HG03103 (cell line): ENCODE measurements around the gene CAPN5.
"Not testable (repeated sequence)": the region's sequence is repeated elsewhere in the genome, so short reads cannot be mapped to it uniquely, and the experiment has no call there.

Experiments used
- ATAC-seq: cut with Tn5 transposase; IDR thresholded peaks from one replicate; pipeline ENCODE4 v1.9.1; 2021; ENCODE audit warnings: low read depth; ENCODE audit not compliant: unreplicated experiment

Gene CAPN5

DNA sequence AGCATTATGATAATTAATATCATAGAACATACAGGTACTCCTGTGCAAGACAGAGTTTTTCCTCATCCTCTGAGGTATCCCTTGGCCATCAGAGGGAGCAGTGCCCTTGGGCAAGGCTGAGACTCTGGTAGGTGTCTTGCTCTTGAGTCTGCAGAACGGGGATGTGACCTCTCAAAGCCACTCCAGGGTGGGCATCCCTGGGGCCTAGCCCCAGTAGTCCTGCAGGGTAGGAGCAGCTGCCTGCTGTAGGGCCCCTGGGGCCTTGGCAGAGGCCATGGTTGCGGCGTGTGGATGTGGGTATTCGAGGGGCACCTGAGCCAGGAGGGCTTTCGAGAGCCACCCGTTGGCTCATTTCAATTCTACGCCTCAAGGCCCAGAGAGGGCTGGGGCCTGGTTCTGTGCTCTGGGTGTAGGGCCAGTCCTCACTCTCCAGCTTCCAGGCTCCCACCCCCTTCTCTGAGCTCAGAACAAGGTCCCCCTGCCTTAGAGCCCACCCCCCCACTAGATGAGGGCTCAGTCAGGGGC is 28.1 kb downstream of the CAPN5 start:
- ATAC-seq = no peak

DNA sequence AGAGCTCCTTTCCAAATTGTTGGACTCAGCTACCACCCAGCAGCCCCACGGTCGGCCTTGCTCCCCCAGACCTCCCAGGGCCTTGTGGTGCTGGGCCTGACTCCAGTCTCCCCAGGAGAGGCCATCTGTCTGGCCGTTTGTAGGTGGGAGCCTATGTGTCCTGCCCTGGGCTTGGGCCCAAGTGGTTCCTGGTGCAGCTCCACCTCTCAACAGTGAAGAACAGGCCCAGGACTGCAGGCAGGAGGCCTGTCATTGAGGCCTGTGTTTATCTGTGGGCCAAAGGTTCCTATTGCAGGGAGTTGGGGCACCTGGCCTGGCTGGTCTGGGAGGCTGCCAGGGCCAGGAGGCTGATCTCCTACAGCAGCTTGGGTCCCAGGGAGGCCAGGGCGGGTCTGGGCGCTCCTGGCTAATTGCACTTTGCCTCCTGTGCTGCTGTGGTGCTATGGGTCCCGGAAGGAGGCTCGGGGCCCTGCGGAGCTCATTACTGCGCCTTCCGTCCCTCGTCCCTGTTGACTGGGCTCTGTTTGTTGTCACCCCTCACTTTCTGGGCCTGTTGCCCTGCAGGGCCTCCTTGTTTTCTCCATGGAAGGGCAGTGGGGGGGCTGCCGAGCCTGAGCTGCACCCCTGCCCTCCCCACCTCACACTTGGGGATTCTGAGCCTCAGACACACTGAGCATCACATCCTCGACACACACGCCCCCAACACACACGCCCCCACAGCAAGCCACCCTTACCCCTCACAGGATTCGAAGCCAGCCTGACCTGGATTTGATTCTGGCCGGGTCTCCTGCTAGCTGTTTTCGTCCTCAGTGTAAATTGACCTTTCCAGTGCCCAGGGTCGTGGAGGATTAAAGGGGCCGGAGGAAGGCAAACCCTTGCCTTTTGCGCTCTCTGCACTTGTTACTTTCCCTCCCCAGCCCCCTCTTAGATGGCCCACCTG is 29.1 kb downstream of the CAPN5 start:
- no peak for ATAC-seq

DNA sequence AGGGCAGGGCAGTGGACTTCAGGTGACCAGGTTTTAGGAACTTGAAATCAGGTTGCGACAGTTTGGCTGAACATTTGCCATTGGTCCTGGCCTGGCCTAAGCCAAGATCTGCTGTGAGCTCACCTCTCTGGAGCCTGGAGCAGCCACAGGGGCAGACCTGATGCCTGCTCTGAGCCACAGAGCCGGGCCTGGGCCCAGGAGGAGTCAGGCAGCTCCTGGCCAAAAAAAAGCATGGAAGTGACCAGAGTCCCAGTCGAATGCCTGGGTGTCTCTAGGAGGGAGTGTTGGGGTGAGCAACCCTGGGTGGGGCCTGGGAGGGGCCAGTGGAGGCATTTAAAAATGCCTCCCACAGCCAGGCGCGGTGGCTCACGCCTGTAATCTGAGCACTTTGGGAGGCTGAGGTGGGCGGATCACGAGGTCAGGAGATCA is 29.8 kb downstream of the CAPN5 start:
- no peak for ATAC-seq

DNA sequence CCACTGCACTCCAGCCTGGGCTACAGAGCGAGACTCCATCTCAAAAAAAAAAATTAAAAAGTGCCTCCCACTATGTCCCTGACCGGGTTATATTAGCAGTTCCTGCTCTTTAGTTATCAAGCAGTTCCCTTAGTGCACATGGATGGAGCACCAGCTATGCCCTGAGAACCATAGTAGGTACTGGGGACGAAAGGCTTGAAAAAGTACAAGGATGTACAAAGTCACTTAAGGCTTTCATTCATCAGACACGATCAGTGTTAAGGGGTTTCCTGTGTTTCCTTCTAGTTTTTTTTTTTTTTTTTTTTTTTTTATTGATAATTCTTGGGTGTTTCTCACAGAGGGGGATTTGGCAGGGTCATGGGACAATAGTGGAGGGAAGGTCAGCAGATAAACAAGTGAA is 30.4 kb downstream of the CAPN5 start:
- not testable (repeated sequence) for ATAC-seq

DNA sequence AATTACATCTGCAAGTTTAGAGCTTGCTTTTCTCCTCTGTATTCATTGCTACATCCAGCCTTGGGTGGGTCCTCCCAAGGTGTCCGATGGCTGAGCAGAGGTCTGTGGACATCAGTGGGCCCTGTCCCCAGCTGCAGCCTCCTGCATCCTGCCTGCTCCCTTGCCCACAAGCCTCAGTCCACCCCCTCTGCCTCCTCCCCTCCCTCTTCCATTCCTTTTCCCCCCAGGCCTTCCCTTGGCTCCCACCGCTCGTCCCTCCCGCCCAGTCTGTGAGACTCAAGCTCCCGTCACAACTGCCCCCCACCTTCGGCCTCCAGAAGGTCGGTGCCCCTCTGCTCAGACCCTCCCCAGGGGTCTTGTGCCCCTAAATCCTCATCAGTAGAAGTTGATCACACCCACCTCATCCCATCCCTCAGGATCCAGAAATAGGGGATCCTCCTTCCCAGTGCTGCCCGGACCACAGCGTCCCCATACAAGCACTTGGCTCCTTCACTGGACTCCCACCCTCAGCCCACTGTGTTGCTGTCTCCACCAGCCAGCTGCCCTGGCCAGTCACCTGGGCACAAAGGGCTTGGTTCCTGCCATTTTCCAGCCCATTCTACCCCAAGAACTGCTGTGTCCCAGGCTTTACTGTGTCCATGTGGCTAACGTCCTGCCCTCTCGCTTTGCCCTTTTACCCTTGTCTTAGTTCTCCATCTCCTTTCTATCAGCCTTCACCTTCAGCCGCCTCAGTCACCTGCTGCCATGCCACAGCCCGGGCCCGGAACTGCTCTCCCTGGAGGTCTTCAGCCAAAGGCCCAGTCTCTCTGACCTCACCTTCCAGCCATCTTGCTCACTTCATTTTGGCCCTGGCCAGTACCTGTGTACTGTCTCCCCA is 33.6 kb downstream of the CAPN5 start:
- ATAC-seq = no peak

DNA sequence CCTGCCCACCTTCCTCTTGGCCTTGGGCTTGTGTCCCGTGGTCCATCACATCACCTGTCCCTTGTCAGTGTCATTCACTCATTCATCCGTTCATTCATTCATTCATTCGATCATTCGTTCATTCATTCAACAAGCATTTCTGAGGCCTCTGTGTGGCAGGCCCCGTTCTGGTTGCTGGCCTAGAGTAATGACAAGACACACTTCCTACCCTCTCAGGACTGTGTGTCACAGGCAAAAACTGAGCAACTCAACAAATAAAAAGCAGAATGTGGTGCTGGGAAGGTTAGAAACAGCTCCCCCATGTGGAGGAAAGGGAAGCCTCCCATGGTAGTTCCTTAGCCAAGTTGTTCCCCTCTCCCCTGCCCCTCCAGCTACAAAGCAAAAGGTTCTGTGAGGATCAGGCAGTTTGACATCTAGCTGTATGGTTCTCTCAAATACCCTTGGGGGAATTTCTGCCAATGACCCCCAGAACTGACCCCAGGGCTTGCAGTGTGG is 34.3 kb downstream of the CAPN5 start:
- ATAC-seq = no peak

DNA sequence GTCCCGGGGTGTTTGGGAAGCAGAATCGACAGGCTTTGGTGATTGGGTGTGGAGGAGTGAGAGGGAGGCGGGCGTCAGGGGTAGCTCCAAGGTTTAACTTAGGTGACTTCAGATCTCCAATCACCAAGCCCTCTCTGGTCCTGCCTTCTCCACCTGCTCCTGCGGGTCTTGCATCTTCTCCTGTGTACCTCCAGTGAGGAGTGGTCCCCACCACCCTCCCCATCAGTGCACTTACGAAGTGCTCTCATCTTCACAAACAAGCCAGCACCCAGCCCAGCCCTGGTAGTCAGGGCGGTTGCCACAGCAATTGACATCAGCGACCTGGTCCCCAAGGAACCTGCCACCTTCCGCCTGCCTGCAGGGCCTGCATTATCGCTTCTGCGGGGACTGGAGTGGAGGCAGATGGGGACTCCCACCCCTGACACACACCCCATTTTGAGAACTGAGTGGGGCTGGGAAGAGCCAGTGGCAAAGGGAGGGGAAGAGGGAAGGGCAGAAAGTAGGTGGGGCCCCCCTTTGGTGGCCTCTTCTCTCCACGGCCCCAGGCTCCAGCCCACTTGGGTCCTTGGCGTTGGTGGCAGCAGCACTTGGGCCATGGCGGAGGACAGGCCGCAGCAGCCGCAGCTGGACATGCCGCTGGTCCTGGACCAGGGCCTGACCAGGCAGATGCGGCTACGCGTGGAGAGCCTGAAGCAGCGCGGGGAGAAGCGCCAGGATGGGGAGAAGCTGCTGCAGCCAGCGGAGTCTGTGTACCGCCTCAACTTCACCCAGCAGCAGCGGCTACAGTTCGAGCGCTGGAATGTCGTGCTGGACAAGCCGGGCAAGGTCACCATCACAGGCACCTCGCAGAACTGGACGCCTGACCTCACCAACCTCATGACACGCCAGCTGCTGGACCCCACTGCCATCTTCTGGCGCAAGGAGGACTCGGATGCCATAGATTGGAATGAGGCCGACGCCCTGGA is 35.8 kb downstream of the CAPN5 start, which contains the start of gene OMP:
Gene OMP, plus strand, starts transcription at position 595 of the 965 bp plus-strand sequence. Its CDS starts 0 bp downstream, at position 595.
- ATAC-seq = no peak

DNA sequence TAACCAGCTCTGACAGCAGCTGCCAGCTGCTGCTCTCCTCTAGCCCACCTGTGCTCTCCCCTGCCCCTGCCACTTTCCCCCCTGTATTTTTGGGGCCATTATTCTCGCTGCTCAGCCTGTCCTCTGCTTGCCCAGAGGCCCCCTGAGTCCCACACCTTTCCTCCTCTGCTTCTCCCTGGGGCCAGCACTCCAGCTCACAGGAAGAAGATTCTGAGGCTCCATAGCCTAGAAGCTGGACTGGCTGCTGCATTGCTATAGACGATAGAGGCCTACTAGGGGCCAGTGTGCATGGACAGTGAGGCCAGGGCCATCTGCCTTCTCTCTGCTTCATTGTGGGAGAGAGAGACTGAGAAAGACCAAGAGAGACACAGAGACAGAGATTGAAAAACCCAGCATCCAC is 36.5 kb downstream of the CAPN5 start:
- no peak for ATAC-seq

DNA sequence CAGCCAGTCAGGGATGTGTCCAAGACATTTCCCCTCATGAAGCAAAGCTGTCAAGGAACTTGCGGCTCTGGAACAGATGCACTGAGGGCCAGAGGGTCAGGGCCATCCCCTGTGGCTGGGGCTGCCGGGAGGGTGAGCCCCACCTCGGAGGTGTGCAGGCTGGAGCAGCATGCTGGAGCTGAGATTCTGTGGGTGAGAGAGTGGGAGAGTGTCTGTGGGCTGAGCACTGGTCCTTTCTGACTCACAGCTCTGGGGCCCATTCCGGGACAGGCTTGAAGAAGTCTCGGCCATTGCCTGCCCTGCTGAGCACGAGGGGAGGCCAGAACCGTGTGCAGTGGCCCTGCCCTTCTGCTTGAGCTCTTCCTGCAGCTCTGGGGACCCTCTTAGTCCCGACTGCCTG is 38.0 kb downstream of the CAPN5 start:
- ATAC-seq = no peak

DNA sequence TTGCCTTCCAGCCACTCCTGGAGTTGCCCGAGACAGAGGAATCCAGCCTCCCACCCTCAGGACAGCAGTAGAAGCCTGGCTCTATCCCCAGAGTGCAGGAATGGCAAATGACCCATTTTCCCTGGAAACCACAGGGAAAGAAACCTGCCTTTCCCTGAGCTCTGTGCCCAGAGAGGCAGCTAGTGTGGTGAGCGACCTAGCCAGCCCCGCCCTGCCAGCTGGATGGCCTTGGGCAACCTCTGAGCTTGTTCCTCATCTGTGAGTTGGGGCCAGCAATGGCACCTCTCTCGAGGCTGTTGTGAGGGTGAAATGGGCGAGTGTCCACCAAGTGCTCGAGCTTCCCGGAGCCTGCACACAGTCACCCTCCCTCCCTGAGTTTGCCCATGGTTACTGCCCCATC is 39.5 kb downstream of the CAPN5 start:
- ATAC-seq = no peak

DNA sequence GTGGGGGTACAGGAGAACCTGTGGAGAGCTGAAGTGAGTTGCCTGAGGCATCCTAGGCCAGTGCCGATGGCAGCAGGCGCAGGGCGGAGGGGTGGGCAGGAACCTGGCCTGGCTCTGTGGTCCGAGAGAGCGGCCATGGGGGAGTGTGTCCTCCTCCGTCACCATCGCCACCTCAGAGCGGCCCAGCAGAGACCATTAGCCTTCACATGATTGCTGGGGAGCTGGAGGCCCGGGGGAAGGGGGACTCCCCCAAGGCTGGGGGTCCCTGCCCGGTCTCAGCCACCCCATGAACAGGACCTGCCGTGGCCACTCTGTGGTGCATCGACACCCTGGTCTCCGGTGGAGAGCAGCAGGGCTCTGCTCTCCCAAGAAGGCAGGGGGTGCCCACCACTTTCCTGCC is 40.0 kb downstream of the CAPN5 start:
- no peak for ATAC-seq

DNA sequence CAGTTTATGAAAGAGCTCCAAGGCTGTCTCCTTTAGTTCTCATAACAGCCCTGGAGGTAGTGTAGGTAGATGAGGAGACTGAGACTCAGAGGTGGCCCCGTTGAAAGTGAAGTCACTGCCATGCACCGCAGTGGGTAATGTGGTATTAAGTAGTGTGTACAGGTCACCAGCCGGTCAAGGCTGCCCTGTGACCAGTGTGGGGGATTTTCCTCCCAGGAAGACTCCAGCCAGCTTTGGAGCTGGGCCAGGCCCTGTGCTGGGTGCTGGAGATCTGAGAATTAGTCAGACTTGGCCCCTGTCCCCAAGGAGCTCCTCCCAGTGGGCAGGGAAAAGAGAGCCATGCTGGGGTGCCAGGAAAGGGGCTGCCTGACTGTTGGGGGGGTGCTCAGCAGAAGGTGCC is 41.2 kb downstream of the CAPN5 start:
- ATAC-seq = no peak

DNA sequence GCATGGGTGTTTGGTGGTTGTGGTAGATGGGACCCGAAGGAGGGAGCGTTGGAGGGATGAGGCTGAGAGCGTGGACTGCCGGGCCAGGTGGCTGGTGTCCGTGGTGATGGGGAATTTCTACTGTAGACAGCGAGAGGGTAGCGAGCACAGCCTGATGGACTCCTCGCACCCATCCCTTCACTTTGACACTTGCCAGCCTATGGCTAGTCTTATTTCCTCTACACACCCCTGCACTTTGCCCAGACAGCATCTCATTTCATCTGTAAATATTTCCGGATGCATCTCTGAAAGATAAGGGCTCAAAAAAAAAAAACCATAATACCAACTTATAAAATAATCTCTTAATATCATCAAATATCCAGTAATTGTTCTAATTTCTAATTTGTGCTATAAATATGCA is 41.7 kb downstream of the CAPN5 start:
- ATAC-seq = no peak

DNA sequence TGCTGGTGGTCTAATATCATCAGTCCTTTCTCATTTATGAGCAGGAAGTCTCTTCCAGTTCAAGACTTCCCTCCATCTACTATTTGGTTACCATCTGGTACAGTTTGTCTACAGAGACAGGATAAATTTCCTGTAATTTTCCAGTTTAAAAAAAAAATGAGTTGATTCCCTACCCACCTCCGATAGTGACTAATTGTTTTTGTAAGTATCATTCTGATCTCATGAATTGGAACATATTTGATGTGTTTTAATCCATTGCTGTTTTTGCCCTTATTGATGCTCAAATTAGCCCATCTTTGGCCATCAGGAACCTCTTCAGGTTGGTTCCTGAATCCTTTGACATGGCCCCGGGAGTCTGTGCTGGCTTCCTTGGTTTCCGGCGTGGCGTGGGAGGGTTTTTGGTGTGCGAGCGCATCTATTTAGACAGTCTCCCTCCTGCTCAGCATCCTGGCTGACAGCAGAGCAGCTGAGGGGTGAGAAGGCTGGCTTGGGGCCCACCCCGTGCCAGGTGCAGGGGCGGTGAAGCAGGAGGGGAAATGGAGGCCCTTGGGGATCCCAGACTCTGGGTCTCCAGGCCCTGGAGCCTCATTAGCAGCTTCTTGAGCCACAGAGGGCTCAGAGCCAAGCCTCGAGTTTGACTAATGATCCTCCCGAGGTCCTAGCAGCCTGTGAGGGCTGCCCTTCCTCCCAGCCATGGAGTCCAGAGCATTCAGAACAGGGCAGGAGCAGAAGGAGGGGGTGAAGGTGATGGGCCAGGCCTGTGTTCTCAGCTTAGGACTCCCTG is 42.7 kb downstream of the CAPN5 start:
- no peak for ATAC-seq

DNA sequence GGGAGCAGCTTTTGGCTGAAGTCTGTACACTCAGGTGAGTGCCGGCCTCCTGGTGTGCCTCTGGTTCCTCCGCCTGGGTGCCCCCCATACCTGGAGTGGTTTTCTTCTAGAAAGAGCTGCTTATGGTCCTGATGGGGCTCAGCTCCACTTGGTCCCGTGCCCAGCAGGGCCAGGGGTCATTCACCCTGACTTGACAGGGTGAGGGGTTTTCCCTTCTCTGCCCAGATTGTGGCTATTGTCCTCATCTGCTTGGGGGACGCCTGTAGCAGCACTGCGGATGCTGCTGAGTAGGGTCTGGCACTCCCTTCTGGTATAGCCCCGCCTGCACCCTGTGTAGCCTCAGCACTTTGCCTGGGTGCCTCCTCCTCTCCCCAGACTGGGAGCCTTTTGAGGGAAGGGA is 44.1 kb downstream of the CAPN5 start:
- ATAC-seq = no peak

DNA sequence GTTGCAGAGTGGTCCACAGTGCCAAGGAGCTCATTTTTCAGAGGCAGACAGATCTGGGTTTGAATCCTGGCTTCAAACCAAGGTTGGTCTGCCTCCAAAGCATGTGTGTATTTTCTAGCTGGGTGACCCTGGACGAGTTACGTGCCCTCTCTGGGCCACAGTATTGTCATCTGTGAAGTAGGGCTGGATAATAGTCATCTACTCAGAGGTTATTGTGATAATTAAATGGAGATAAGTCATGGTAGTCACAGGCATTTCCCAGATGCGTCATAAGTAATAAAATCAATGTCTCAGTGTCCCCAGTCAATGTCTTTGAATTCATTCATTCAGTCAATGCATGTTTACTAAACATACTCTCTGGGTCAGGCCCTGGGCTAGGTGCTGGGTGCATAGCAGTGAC is 44.5 kb downstream of the CAPN5 start:
- no peak for ATAC-seq

DNA sequence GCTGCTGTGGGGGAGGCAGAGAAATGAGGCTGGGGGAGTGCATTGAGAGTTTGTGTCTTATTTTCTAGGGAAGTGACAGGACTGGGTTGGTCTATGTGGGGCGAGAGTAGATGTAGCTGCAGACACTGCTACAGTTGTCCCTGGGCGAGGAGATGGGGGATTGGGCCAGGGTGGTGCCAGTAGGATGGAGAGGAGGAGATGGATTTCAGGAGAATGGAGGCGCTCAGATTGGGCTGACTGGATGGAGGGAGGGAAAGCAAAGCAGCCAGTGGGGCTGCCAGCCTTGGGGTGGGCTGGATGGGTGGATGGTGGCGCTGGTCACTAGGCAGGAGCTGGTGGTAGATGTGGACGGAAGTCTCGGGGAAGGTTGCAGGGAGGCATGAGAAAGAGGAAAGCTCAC is 45.2 kb downstream of the CAPN5 start:
- ATAC-seq = no peak

DNA sequence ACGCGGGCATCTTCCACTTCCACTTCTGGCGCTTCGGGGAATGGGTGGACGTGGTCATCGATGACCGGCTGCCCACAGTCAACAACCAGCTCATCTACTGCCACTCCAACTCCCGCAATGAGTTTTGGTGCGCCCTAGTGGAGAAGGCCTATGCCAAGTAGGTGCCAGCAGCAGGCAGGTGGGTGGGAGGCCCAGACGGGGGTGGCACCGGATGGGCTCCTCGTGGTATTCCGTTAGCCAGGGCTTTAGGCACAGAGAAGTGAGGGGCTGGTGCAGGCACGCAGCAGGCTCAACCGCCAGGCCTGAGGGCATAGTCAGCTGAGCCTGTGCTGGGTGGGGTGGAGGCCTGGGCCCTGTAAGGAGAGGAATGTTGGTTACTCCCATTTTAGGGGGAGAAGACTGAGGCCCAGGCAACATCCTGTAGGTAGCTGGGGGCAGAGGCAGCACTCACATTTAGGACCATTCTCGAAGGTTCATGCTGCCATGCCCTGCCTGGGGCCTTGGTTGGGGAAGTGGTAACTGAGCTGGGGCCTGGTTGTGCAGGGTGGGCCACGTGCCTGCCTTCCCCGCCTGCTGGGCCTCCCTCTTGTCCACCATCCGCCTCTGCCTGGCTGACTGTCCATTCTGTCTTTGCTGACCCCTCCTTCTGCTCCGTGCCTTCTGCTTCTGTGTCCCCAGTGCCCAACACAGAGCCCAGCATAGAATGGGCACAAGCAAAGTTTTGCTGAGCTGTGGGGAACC is 46.0 kb downstream of the CAPN5 start:
- no peak for ATAC-seq
